H1 (cell line): ENCODE data around the gene CNIH3. TPM values are rescaled to one million over a fixed set of nuclear protein-coding genes. Genes with fewer than 3 reads are reported as not detected.

Experiments used
- CTCF ChIA-PET: fragments of 300-600 bp; sonication (Branson Sonifier 250); formaldehyde crosslinking; loops from one replicate; lab custom pipeline; 2021; ENCODE audit not compliant: partially characterized antibody; lab: Charles Lee
- POLR2A ChIA-PET: fragments of 300-600 bp; sonication (Branson Sonifier 250); formaldehyde crosslinking; loops from one replicate; lab custom pipeline; 2021; ENCODE audit warnings: inconsistent platforms; ENCODE audit not compliant: partially characterized antibody; lab: Charles Lee
- DNase-seq, 2 experiments: peaks; one replicate each; pipeline versions ENCODE4 v3.0.0 to v3.0.0-alpha.2; 2010 to 2022; ENCODE audit warnings: low spot score in 2 of 2, low read depth in 1 of 2, mixed read lengths in 1 of 2
- FAIRE-seq: peaks from 2 replicates; lab custom pipeline; 2011; peaks lifted over from hg19 to GRCh38; lab: Jason Lieb, UNC
- H2AFZ ChIP-seq: 2 replicates; pipeline ENCODE4 v1.8.1; 2012; ENCODE audit warnings: low read length, inconsistent platforms
- H2AK5ac ChIP-seq: 2 replicates; pipeline ENCODE4 v1.6.1; 2013; ENCODE audit warnings: low read depth, low read length
- H2BK120ac ChIP-seq: replicated peaks from 2 replicates; pipeline ENCODE3; 2013; ENCODE audit warnings: low read depth, low read length, inconsistent platforms
- H2BK12ac ChIP-seq: 2 replicates; pipeline ENCODE4 v1.6.1; 2013; ENCODE audit warnings: low read depth, low read length
- H2BK15ac ChIP-seq: 2 replicates; pipeline ENCODE4 v1.6.1; 2013; ENCODE audit warnings: low read length
- H2BK20ac ChIP-seq: 2 replicates; pipeline ENCODE4 v1.6.1; 2013; ENCODE audit warnings: low read length
- H2BK5ac ChIP-seq: 2 replicates; pipeline ENCODE4 v1.6.1; 2013; ENCODE audit warnings: low read depth, low read length
- H3K14ac ChIP-seq: 2 replicates; pipeline ENCODE4 v1.6.1; 2013; ENCODE audit warnings: inconsistent platforms; ENCODE audit not compliant: insufficient read length
- H3K18ac ChIP-seq: 2 replicates; pipeline ENCODE4 v1.6.1; 2013; ENCODE audit warnings: low read length; ENCODE audit errors: extremely low read depth
- H3K23ac ChIP-seq: 2 replicates; pipeline ENCODE4 v1.6.1; 2013; ENCODE audit warnings: inconsistent platforms; ENCODE audit not compliant: insufficient read length
- H3K23me2 ChIP-seq: 2 replicates; pipeline ENCODE4 v1.6.1; 2013; ENCODE audit warnings: low read depth, low read length
- H3K27ac ChIP-seq: 2 replicates; pipeline ENCODE4 v1.6.1; 2011; ENCODE audit warnings: low read depth, low read length, inconsistent platforms
- H3K27me3 ChIP-seq, 4 experiments: replicated peaks in 1 of 4; 1 replicate in 1 of 4; 2 replicates in 3 of 4; pipeline versions ENCODE4 v1.6.1 to v1.8.1; 2011 to 2013; ENCODE audit warnings: low read length in 3 of 4, mild to moderate bottlenecking in 3 of 4, inconsistent platforms in 2 of 4, mixed read lengths in 2 of 4, moderate library complexity in 1 of 4; ENCODE audit not compliant: control insufficient read depth in 3 of 4, insufficient read depth in 3 of 4; ENCODE audit errors: extremely low read depth in 1 of 4
- H3K36me3 ChIP-seq, 4 experiments: 2 replicates each; pipeline versions ENCODE4 v1.6.1 to v1.8.1; 2011 to 2013; ENCODE audit warnings: mild to moderate bottlenecking in 4 of 4, low read length in 3 of 4, moderate library complexity in 2 of 4, control low read depth in 1 of 4, inconsistent platforms in 1 of 4; ENCODE audit not compliant: insufficient read depth in 4 of 4, control insufficient read depth in 2 of 4
- H3K4ac ChIP-seq: replicated peaks from 2 replicates; pipeline ENCODE3; 2013; ENCODE audit warnings: low read length, low read depth, mixed read lengths, inconsistent platforms; ENCODE audit not compliant: insufficient read length
- H3K4me1 ChIP-seq, 4 experiments: replicated peaks in 1 of 4; 1 replicate in 1 of 4; 2 replicates in 3 of 4; pipeline versions ENCODE4 v1.6.1 to v1.8.1; 2011 to 2013; ENCODE audit warnings: low read length in 3 of 4, inconsistent platforms in 2 of 4, mixed read lengths in 1 of 4; ENCODE audit not compliant: insufficient read depth in 4 of 4, control insufficient read depth in 3 of 4
- H3K4me2 ChIP-seq, 2 experiments: 2 replicates each; pipeline versions ENCODE4 v1.6.1 to v1.8.1; 2011 to 2013; ENCODE audit warnings: low read depth in 2 of 2, low read length in 2 of 2, control low read depth in 1 of 2, inconsistent platforms in 1 of 2, mild to moderate bottlenecking in 1 of 2; ENCODE audit not compliant: insufficient read depth in 1 of 2
- H3K4me3 ChIP-seq, 4 experiments: fragments of 200-600, 300-600 bp in 1 of 4; sonication (generic), shearing (Covaris generic), sonication (Bioruptor Twin) in 1 of 4; 2 replicates each; pipeline versions ENCODE4 v1.5.1 to v1.8.1; 2011 to 2016; ENCODE audit warnings: low read length in 4 of 4, low read depth in 3 of 4, control low read depth in 2 of 4, inconsistent platforms in 2 of 4, mild to moderate bottlenecking in 2 of 4, mixed read lengths in 1 of 4, moderate library complexity in 1 of 4; ENCODE audit not compliant: insufficient read depth in 2 of 4; ENCODE audit errors: extremely low read depth in 1 of 4
- H3K56ac ChIP-seq: replicated peaks from 2 replicates; pipeline ENCODE3; 2013; ENCODE audit warnings: low read depth, mild to moderate bottlenecking, mixed read lengths, low read length, inconsistent platforms; ENCODE audit not compliant: insufficient read length
- H3K79me1 ChIP-seq: 2 replicates; pipeline ENCODE4 v1.6.1; 2013; ENCODE audit warnings: low read depth, low read length, control low read depth
- H3K79me2 ChIP-seq, 2 experiments: 2 replicates each; pipeline versions ENCODE4 v1.6.1 to v1.8.1; 2012 to 2013; ENCODE audit warnings: low read length in 2 of 2, mild to moderate bottlenecking in 2 of 2, inconsistent platforms in 1 of 2; ENCODE audit not compliant: insufficient read depth in 2 of 2, control insufficient read depth in 1 of 2
- H3K9ac ChIP-seq, 4 experiments: replicated peaks in 1 of 4; 1 replicate in 1 of 4; 2 replicates in 3 of 4; pipeline versions ENCODE4 v1.6.1 to v1.8.1; 2011 to 2013; ENCODE audit warnings: low read depth in 3 of 4, low read length in 3 of 4, control low read depth in 2 of 4, mild to moderate bottlenecking in 2 of 4, moderate library complexity in 2 of 4, inconsistent platforms in 1 of 4; ENCODE audit errors: extremely low read depth in 1 of 4
- H3K9me3 ChIP-seq, 2 experiments: 2 replicates each; pipeline versions ENCODE4 v1.6.1 to v1.8.1; 2012 to 2013; ENCODE audit warnings: mild to moderate bottlenecking in 2 of 2, moderate library complexity in 2 of 2, control low read depth in 1 of 2, inconsistent platforms in 1 of 2, low read depth in 1 of 2, low read length in 1 of 2, mixed read lengths in 1 of 2; ENCODE audit not compliant: insufficient read depth in 2 of 2
- H4K20me1 ChIP-seq, 2 experiments: replicated peaks in 1 of 2; 2 replicates each; pipeline versions ENCODE3 to v1.8.1; 2011 to 2013; ENCODE audit warnings: inconsistent platforms in 2 of 2, low read length in 2 of 2, mild to moderate bottlenecking in 1 of 2; ENCODE audit not compliant: insufficient read depth in 2 of 2, control insufficient read depth in 1 of 2
- H4K5ac ChIP-seq: 2 replicates; pipeline ENCODE4 v1.6.1; 2013; ENCODE audit warnings: low read length, low read depth, mixed read lengths, inconsistent platforms; ENCODE audit not compliant: insufficient read length
- H4K8ac ChIP-seq: 2 replicates; pipeline ENCODE4 v1.8.0; 2013; ENCODE audit warnings: mild to moderate bottlenecking, moderate library complexity, low read length, inconsistent platforms; ENCODE audit not compliant: insufficient read depth; ENCODE audit errors: extremely low read depth
- H4K91ac ChIP-seq: replicated peaks from 2 replicates; pipeline ENCODE3; 2013; ENCODE audit warnings: low read length, mixed read lengths, inconsistent platforms; ENCODE audit not compliant: insufficient read length
- EP300 ChIP-seq, 2 experiments: IDR thresholded peaks; 1 replicate in 1 of 2; 2 replicates in 1 of 2; pipeline ENCODE4 v1.6.1; 2011 to 2012; ENCODE audit warnings: low read depth in 2 of 2, low read length in 2 of 2, mild to moderate bottlenecking in 2 of 2, borderline replicate concordance in 1 of 2, inconsistent platforms in 1 of 2, moderate library complexity in 1 of 2
- KDM5A ChIP-seq: fragments of 200-600 bp; IDR thresholded peaks from 2 replicates; pipeline ENCODE4 v1.7.1; 2012; ENCODE audit warnings: mild to moderate bottlenecking, low read length, inconsistent platforms, mixed read lengths
- RBBP5 ChIP-seq: IDR thresholded peaks from 2 replicates; pipeline ENCODE4 v1.7.1; 2012; ENCODE audit warnings: low read depth, mild to moderate bottlenecking, inconsistent platforms, low read length, moderate library complexity, borderline replicate concordance
- WGBS, 2 experiments: shearing (Covaris generic) in 1 of 2; methylation state at CpG; one replicate each; pipeline versions ENCODE4 v1.1.6 to v1.1.7; 2013 to 2015; ENCODE audit warnings: low lambda C conversion rate in 2 of 2, mixed read lengths in 2 of 2, inconsistent platforms in 1 of 2, low coverage in 1 of 2, missing lambda C conversion rate in 1 of 2; ENCODE audit not compliant: insufficient replicate concordance in 2 of 2, insufficient coverage in 1 of 2, insufficient read length in 1 of 2; ENCODE audit errors: extremely low coverage in 1 of 2, missing lambda C conversion rate in 1 of 2; 5-methylcytosine and 5-hydroxymethylcytosine counted together
- polyA plus RNA-seq, 7 experiments: library from polyadenylated mRNA; depleted of rRNA in 3 of 7; stranded (reverse) in 5 of 7; unstranded in 2 of 7; fragments of >200 nt in 5 of 7; fragments of 200-250 nt in 2 of 7; gene quantifications; 1 replicate in 5 of 7; 2 replicates in 1 of 7; 4 replicates in 1 of 7; pipeline versions ENCODE4 v1.2.1 to v1.2.3, GENCODE V29; 2011 to 2013; ENCODE audit warnings: missing spikeins in 2 of 7, mixed read lengths in 2 of 7
- total RNA-seq: library from RNA; stranded (reverse); fragmentation: NEBNext Ultra II Directional; extraction: Animal tissue kit (Norgen Biotek cat#: 25700); gene quantifications from 2 replicates; pipeline ENCODE4 v1.2.1, GENCODE V29; 2021

CNIH3 gene
- total and polyA plus RNA-seq, 2 of the 8 experiments (the other 6 are each of a cell fraction or from before 2014, with no cell fraction given): 3.7 to 5.6 TPM

- Histone ChIP-seq H4K91ac (no peak overlapping the region), H3K23me2 (no peaks in the 10 kb centered on the region), H3K4ac (no peak overlapping the region), H3K79me2 (no peaks in the 10 kb centered on the region), H3K14ac (no peak overlapping the region), H2BK20ac (0 out of 2 replicates have a peak overlapping the region, but pooled peaks have one; percentile 17), H3K23ac (no peak overlapping the region), H3K56ac (no peak overlapping the region), H3K4me1 (peaks cover 10 to 18% (median 13%) of the 10 kb centered on the region in 4 experiments), H2AFZ (no peak overlapping the region), H4K20me1 (no peaks in the 10 kb centered on the region), H3K27me3 (peaks cover 0 to 2% (median 0%) of the 10 kb centered on the region in 4 experiments; a peak in 1 of 7 replicates), H3K79me1 (no peaks in the 10 kb centered on the region), H2BK12ac (no peak overlapping the region), H3K36me3 (no peaks in the 10 kb centered on the region), H2BK5ac (no peak overlapping the region), H4K5ac (no peak overlapping the region), H2BK120ac (no peak overlapping the region), H2AK5ac (no peak overlapping the region), H3K27ac (no peak overlapping the region), H3K4me2 (no peak overlapping the region), H3K18ac (peak overlapping the region; percentile 24; the same call in 1 of the 2 replicates), H3K9me3 (no peaks in the 10 kb centered on the region), H3K4me3 (no peak overlapping the region), H2BK15ac (0 out of 2 replicates have a peak overlapping the region, but pooled peaks have one; percentile 67), H4K8ac (peak overlapping the region; percentile 72; the same call in 1 of the 2 replicates), H3K9ac (no peak overlapping the region)
- no peak for DNase-seq
- WGBS, 2 experiments: 86% methylated on average over 11 of the region's 12 CpGs; no CpG with 5 or more reads in 1 of the 2 experiments
- CTCF ChIA-PET: interaction anchor here (1.1 to 7.6 kb wide), 4 partner anchors 38 to 228 kb away, joined by 3 to 91 read pairs (median 6); no protein-coding TSS in a partner anchor
- FAIRE-seq: no peak
- POLR2A ChIA-PET: no interaction called here
- TF ChIP-seq EP300 (IDR thresholded peaks at IDR 0.05; ENCODE audit: borderline replicate concordance in 1 of 2, low read depth in 2 of 2, low read length in 2 of 2) (no peak), KDM5A (no peak), RBBP5 (no peak)
These were observed 123.3 kb downstream of the CNIH3 start for GRCh38 chr1:224739303-224739996.
